OCI-LY7 (cell line): ENCODE data around the gene HSD17B1. TPM values are rescaled to one million over a fixed set of nuclear protein-coding genes. Genes with fewer than 3 reads are reported as not detected.
"Not testable (repeated sequence)": the region's sequence is repeated elsewhere in the genome, so short reads cannot be mapped to it uniquely, and the experiment has no call there.

Source experiments
- BruUV-seq: library from RNA; stranded (reverse); fragments of 400-500 nt; replicated peaks from 2 replicates; lab custom pipeline; 2021; lab: Mats Ljungman, UMichigan
- CTCF ChIA-PET: fragments of 300-600 bp; sonication (Branson Sonifier 250); formaldehyde crosslinking; loops from one replicate; lab custom pipeline; 2022; ENCODE audit warnings: antibody characterized with exemption; ENCODE audit not compliant: unreplicated experiment; lab: Charles Lee
- POLR2A ChIA-PET: fragments of 300-600 bp; sonication (Branson Sonifier 250); formaldehyde crosslinking; loops from one replicate; lab custom pipeline; 2022; ENCODE audit warnings: antibody characterized with exemption; lab: Charles Lee
- DNase-seq: peaks from one replicate; pipeline ENCODE4 v3.0.0-alpha.2; 2015; ENCODE audit warnings: low spot score
- H2AFZ ChIP-seq: fragments of 200-600 bp; sonication (generic), shearing (Covaris generic); 2 replicates; pipeline ENCODE4 v1.6.1; 2014; ENCODE audit warnings: mild to moderate bottlenecking, antibody characterized with exemption, low read length, moderate library complexity
- H3K27ac ChIP-seq: fragments of 200-600 bp; sonication (generic); 2 replicates; pipeline ENCODE4 v1.5.1; 2014; ENCODE audit warnings: mixed run types, low read depth, mild to moderate bottlenecking, moderate library complexity, low read length, inconsistent platforms; ENCODE audit not compliant: poor library complexity, severe bottlenecking
- H3K36me3 ChIP-seq: fragments of 200-600 bp; sonication (generic); 2 replicates; pipeline ENCODE4 v1.6.1; 2014; ENCODE audit warnings: mild to moderate bottlenecking, antibody characterized with exemption, low read length, moderate library complexity, mixed read lengths; ENCODE audit not compliant: insufficient read depth
- H3K4me1 ChIP-seq: fragments of 200-600 bp; sonication (generic); 2 replicates; pipeline ENCODE4 v1.5.1; 2014; ENCODE audit warnings: mild to moderate bottlenecking, low read length; ENCODE audit not compliant: insufficient read depth, poor library complexity, severe bottlenecking
- H3K4me2 ChIP-seq: fragments of 200-600 bp; sonication (generic); 2 replicates; pipeline ENCODE4 v1.6.1; 2014; ENCODE audit warnings: mild to moderate bottlenecking, low read length
- H3K4me3 ChIP-seq: fragments of 200-600 bp; sonication (generic); 2 replicates; pipeline ENCODE4 v1.5.1; 2014; ENCODE audit warnings: mild to moderate bottlenecking, low read depth, low read length; ENCODE audit not compliant: poor library complexity, severe bottlenecking
- H3K79me2 ChIP-seq: fragments of 200-600 bp; sonication (generic); 2 replicates; pipeline ENCODE4 v1.6.1; 2016; ENCODE audit warnings: low read depth, mild to moderate bottlenecking, low read length, moderate library complexity, mixed read lengths; ENCODE audit not compliant: insufficient read depth
- H3K9me2 ChIP-seq: fragments of 200-600 bp; sonication (generic); 2 replicates; pipeline ENCODE4 v1.6.1; 2016; ENCODE audit warnings: mild to moderate bottlenecking, low read length, mixed read lengths; ENCODE audit not compliant: insufficient read depth
- H3K9me3 ChIP-seq: fragments of 200-600 bp; sonication (generic); 2 replicates; pipeline ENCODE4 v1.6.1; 2014; ENCODE audit warnings: mild to moderate bottlenecking, mixed run types, low read length, mixed read lengths
- H4K20me1 ChIP-seq: fragments of 200-600 bp; sonication (generic); 2 replicates; pipeline ENCODE4 v1.6.1; 2014; ENCODE audit warnings: mild to moderate bottlenecking, antibody characterized with exemption, low read length, moderate library complexity, mixed read lengths; ENCODE audit not compliant: insufficient read depth
- EZH2phosphoT487 ChIP-seq: fragments of 200-600 bp; sonication (generic); IDR thresholded peaks from 2 replicates; pipeline ENCODE4 v1.6.1; 2018; ENCODE audit warnings: low read depth, borderline replicate concordance, mild to moderate bottlenecking, mixed run types, antibody characterized with exemption, low read length, moderate library complexity, mixed read lengths
- intact Hi-C: fragments of 100-400 bp; cut with micrococcal nuclease; formaldehyde crosslinking; loops from one replicate; pipeline ENCODE4 v1.10.0; 2022; ENCODE audit not compliant: unreplicated experiment
- total RNA-seq, 2 experiments: library from RNA; depleted of rRNA in 1 of 2; stranded (reverse); fragments of >200 nt in 1 of 2; shearing (Covaris generic) in 1 of 2; gene quantifications; 2 replicates each; pipeline ENCODE4 v1.2.3, GENCODE V29; 2014 to 2022
- TF ChIP-seq, protein P1 (sequence below): fragments of 200-600 bp; sonication (generic); conservative IDR thresholded peaks from 2 replicates; pipeline ENCODE4 v1.5.1; 2014; ENCODE audit warnings: mild to moderate bottlenecking, antibody characterized with exemption, low read length, moderate library complexity, mixed read lengths

HSD17B1 gene
- total RNA-seq, 2 experiments from 2014 or later: 2.2 to 2.5 TPM

DNA sequence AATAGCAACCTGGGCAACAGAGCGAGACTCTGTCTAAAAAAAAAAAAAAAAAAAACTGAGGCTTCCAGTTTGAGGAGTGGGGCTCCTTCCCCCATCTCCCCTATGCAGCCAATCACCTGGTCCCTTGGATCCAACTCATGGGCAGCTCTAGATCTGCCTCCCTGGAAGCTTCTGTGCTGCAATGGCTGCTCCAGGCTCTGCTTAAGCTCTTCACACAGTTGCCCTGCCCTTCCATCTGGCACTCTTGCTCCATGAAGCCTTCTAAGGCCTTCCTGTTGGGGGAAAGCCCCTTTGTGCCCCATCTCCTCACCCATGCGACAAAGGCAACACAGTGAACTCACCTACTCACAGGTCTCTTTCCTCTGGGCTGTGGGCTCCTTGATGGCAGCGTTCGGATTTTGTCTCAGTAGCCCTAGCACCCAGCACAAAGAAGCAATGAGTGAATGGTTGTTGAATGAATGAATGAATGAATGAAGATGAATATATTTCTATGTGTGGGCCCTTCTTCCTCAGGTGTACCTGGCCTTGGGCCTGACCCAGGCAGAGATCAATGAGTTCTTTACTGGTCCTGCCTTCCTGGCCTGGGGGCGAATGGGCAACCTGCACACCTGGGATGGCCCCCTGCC is 14.8 kb upstream of the HSD17B1 start:
- BruUV-seq: TSS peak; percentile 68
- CTCF ChIA-PET: no interaction called here
- Histone ChIP-seq H3K79me2 (peaks cover 4% of the 10 kb centered on the region; the same call in 1 of the 2 replicates), H3K27ac (no peak overlapping the region), H3K4me1 (peaks cover 20% of the 10 kb centered on the region), H3K4me3 (no peak overlapping the region), H2AFZ (no peak overlapping the region), H3K4me2 (peak overlapping the region; percentile 80; the same call in 1 of the 2 replicates), H3K9me2 (no peaks in the 10 kb centered on the region), H4K20me1 (no peaks in the 10 kb centered on the region), H3K9me3 (no peaks in the 10 kb centered on the region), H3K36me3 (peaks cover 9% of the 10 kb centered on the region)
- intact Hi-C loops: loop anchor here (5.0 kb wide), 1 partner anchor 406 kb away; no protein-coding TSS in a partner anchor
- no peak for DNase-seq
- TF ChIP-seq, protein P1, sequence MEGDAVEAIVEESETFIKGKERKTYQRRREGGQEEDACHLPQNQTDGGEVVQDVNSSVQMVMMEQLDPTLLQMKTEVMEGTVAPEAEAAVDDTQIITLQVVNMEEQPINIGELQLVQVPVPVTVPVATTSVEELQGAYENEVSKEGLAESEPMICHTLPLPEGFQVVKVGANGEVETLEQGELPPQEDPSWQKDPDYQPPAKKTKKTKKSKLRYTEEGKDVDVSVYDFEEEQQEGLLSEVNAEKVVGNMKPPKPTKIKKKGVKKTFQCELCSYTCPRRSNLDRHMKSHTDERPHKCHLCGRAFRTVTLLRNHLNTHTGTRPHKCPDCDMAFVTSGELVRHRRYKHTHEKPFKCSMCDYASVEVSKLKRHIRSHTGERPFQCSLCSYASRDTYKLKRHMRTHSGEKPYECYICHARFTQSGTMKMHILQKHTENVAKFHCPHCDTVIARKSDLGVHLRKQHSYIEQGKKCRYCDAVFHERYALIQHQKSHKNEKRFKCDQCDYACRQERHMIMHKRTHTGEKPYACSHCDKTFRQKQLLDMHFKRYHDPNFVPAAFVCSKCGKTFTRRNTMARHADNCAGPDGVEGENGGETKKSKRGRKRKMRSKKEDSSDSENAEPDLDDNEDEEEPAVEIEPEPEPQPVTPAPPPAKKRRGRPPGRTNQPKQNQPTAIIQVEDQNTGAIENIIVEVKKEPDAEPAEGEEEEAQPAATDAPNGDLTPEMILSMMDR: no peak
- TF ChIP-seq EZH2phosphoT487: no peak
- POLR2A ChIA-PET: no interaction called here

DNA sequence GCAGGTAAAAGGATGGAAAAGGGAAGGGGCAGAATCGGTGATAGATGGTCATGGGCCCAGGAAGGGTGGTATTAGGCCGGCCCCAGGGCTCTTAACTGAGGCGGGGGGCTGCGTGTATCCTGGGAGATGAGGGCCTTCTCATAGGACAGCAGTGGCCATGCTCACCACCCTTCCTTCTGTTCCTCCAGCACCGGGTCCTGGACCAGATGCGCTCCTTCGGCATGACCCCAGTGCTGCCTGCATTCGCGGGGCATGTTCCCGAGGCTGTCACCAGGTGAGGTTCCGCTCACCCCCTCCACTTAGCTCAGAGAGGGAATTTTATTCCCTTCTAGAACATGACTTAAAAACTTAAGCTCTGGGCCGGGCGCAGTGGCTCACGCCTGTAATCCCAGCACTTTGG is 14.2 kb upstream of the HSD17B1 start:
- BruUV-seq: no TSS peak
- Histone ChIP-seq H3K4me1 (peaks cover 20% of the 10 kb centered on the region), H3K27ac (no peak overlapping the region), H3K9me3 (no peaks in the 10 kb centered on the region), H3K9me2 (no peaks in the 10 kb centered on the region), H4K20me1 (no peaks in the 10 kb centered on the region), H2AFZ (no peak overlapping the region), H3K4me3 (no peak overlapping the region), H3K36me3 (peaks cover 14% of the 10 kb centered on the region), H3K4me2 (no peak overlapping the region), H3K79me2 (peaks cover 4% of the 10 kb centered on the region; the same call in 1 of the 2 replicates)
- CTCF ChIA-PET: no interaction called here
- no peak for DNase-seq
- no peak for TF ChIP-seq EZH2phosphoT487
- TF ChIP-seq, protein P1: no peak
- POLR2A ChIA-PET: no interaction called here
- intact Hi-C loops: loop anchor here (5.0 kb wide), 1 partner anchor 406 kb away; no protein-coding TSS in a partner anchor

DNA sequence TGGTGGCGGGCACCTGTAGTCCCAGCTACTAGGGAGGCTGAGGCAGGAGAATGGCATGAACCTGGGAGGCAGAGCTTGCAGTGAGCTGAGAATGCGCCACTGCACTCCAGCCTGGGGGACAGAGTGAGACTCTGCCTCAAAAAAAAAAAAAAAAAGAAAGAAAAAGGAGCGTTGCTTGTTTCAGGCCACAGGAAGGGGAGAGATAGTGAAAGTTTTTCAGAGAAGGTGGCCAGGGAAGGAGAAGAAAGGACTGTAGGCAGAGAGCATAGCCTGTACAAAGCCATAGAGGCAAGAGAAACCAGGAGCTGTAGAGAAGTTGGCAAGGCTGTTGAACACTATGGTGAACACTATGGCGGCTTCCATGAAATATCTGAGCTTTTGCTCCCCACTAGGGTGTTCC is 12.2 kb upstream of the HSD17B1 start:
- H3K79me2 ChIP-seq, H3K9me2 ChIP-seq, H3K27ac ChIP-seq, H3K4me3 ChIP-seq, DNase-seq, intact Hi-C loops, H3K4me2 ChIP-seq, H2AFZ ChIP-seq, POLR2A ChIA-PET, H3K9me3 ChIP-seq, BruUV-seq, H4K20me1 ChIP-seq, CTCF ChIA-PET: not testable (repeated sequence)
- H3K4me1 ChIP-seq: peaks cover 12% of the 10 kb centered on the region
- H3K36me3 ChIP-seq: peaks cover 16% of the 10 kb centered on the region
